PC-9 (cell line): Measurements from ENCODE around the gene NFKB1. TPM values are rescaled to one million over a fixed set of nuclear protein-coding genes. Genes with fewer than 3 reads are reported as not detected.

ENCODE experiments used
- BruUV-seq: library from RNA; stranded (reverse); fragments of 400-500 nt; replicated peaks from 2 replicates; lab custom pipeline; 2021; lab: Mats Ljungman, UMichigan
- CTCF ChIA-PET: fragments of 300-600 bp; sonication (Branson Sonifier 250); formaldehyde crosslinking; loops from one replicate; lab custom pipeline; 2022; ENCODE audit warnings: antibody characterized with exemption; lab: Charles Lee
- POLR2A ChIA-PET: fragments of 300-600 bp; sonication (Branson Sonifier 250); formaldehyde crosslinking; loops from one replicate; lab custom pipeline; 2022; ENCODE audit warnings: antibody characterized with exemption; ENCODE audit not compliant: unreplicated experiment; lab: Charles Lee
- DNase-seq, 2 experiments: peaks; one replicate each; pipeline versions ENCODE4 v3.0.0 to v3.0.0-alpha.2; 2015 to 2022; ENCODE audit warnings: mixed read lengths in 1 of 2
- H2AFZ ChIP-seq: fragments of 200-600 bp; sonication (generic); 2 replicates; pipeline ENCODE4 v1.8.1; 2017; ENCODE audit warnings: antibody characterized with exemption
- H3F3A ChIP-seq: fragments of 200-600 bp; sonication (generic); 2 replicates; pipeline ENCODE4 v1.8.1; 2017; ENCODE audit warnings: antibody characterized with exemption, mild to moderate bottlenecking, low read depth; ENCODE audit not compliant: insufficient read depth
- H3K27ac ChIP-seq: fragments of 200-600 bp; sonication (generic); 2 replicates; pipeline ENCODE4 v1.6.1; 2016; ENCODE audit warnings: mixed run types
- H3K27me3 ChIP-seq: fragments of 200-600 bp; sonication (generic); 2 replicates; pipeline ENCODE4 v1.6.1; 2016; ENCODE audit warnings: low read depth, mixed run types; ENCODE audit not compliant: insufficient read depth
- H3K36me3 ChIP-seq: fragments of 200-600 bp; sonication (generic); 2 replicates; pipeline ENCODE4 v1.6.1; 2016; ENCODE audit warnings: low read depth, mixed run types
- H3K4me1 ChIP-seq: fragments of 200-600 bp; sonication (generic); replicated peaks from 2 replicates; pipeline ENCODE4 v1.6.1; 2016; ENCODE audit warnings: mixed run types; ENCODE audit not compliant: insufficient read depth
- H3K4me2 ChIP-seq: fragments of 200-600 bp; sonication (generic); 2 replicates; pipeline ENCODE4 v1.6.1; 2017; ENCODE audit warnings: mixed run types
- H3K4me3 ChIP-seq: fragments of 200-600 bp; sonication (generic); 2 replicates; pipeline ENCODE4 v1.6.1; 2016; ENCODE audit warnings: mixed run types
- H3K79me2 ChIP-seq: fragments of 200-600 bp; sonication (generic); 2 replicates; pipeline ENCODE4 v1.6.1; 2017; ENCODE audit warnings: low read depth, mixed run types
- H3K9me2 ChIP-seq: fragments of 200-600 bp; sonication (generic); 2 replicates; pipeline ENCODE4 v1.8.1; 2017; ENCODE audit warnings: mild to moderate bottlenecking; ENCODE audit not compliant: insufficient read depth
- H3K9me3 ChIP-seq: fragments of 200-600 bp; sonication (generic); 2 replicates; pipeline ENCODE4 v1.8.1; 2016; ENCODE audit warnings: low read depth; ENCODE audit not compliant: insufficient read depth
- H4K20me1 ChIP-seq: fragments of 200-600 bp; sonication (generic); 2 replicates; pipeline ENCODE4 v1.8.1; 2017; ENCODE audit not compliant: insufficient read depth
- EZH2 ChIP-seq: fragments of 200-600 bp; sonication (generic); IDR thresholded peaks from 2 replicates; pipeline ENCODE4 v1.8.0; 2017; ENCODE audit warnings: antibody characterized with exemption, low read depth
- intact Hi-C: fragments of 100-400 bp; cut with micrococcal nuclease; formaldehyde crosslinking; loops from one replicate; pipeline ENCODE4 v1.10.0; 2022; ENCODE audit not compliant: unreplicated experiment
- total RNA-seq: library from RNA; stranded (reverse); gene quantifications from 2 replicates; pipeline ENCODE4 v1.2.3, GENCODE V29; 2021
- TF ChIP-seq, protein P1 (sequence below): fragments of 200-600 bp; sonication (generic); conservative IDR thresholded peaks from 2 replicates; pipeline ENCODE4 v1.6.1; 2017; ENCODE audit warnings: mixed run types, antibody characterized with exemption, mild to moderate bottlenecking, moderate library complexity

Gene NFKB1
- total RNA-seq, 1 experiment from 2014 or later, result 11.6 TPM

DNA sequence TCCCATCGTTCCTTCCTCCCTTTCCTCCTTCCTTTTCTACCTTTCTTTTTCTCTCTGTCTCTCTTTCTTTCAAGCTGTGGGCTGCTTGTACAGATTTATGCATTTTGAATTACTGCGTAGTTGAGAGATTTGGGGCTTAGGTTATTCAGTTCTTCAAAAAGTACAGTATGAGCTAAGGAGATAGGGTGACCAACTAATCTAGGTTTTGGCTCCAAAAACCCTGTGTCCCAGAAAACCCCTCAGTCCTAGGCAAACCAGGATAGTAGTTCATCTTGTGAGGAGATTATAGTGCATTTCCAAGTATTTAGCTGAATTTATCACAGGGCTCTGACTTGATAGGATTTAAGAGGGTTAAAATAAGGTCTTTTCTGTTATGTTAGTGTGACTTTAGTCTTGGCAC, 64.5 kb downstream of the NFKB1 start:
- H3K27me3 ChIP-seq, result no peaks in the 10 kb centered on the region
- no peaks in the 10 kb centered on the region for H3K9me3 ChIP-seq
- H2AFZ ChIP-seq, result no peak overlapping the region
- DNase-seq, result no peak
- H3K4me2 ChIP-seq, result no peak overlapping the region
- no peak overlapping the region for H3K4me3 ChIP-seq
- BruUV-seq, result no TSS peak
- TF ChIP-seq, protein P1, sequence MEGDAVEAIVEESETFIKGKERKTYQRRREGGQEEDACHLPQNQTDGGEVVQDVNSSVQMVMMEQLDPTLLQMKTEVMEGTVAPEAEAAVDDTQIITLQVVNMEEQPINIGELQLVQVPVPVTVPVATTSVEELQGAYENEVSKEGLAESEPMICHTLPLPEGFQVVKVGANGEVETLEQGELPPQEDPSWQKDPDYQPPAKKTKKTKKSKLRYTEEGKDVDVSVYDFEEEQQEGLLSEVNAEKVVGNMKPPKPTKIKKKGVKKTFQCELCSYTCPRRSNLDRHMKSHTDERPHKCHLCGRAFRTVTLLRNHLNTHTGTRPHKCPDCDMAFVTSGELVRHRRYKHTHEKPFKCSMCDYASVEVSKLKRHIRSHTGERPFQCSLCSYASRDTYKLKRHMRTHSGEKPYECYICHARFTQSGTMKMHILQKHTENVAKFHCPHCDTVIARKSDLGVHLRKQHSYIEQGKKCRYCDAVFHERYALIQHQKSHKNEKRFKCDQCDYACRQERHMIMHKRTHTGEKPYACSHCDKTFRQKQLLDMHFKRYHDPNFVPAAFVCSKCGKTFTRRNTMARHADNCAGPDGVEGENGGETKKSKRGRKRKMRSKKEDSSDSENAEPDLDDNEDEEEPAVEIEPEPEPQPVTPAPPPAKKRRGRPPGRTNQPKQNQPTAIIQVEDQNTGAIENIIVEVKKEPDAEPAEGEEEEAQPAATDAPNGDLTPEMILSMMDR, result no peak
- no peak for TF ChIP-seq EZH2
- ChIA-PET CTCF (no interaction called here), POLR2A (no interaction called here)
- H3F3A ChIP-seq, result no peaks in the 10 kb centered on the region
- H3K36me3 ChIP-seq, result no peaks in the 10 kb centered on the region
- H4K20me1 ChIP-seq, result no peaks in the 10 kb centered on the region
- no peak overlapping the region for H3K27ac ChIP-seq
- no peaks in the 10 kb centered on the region for H3K9me2 ChIP-seq
- intact Hi-C loops, result no loop called here
- no peaks in the 10 kb centered on the region for H3K79me2 ChIP-seq
- no peaks in the 10 kb centered on the region for H3K4me1 ChIP-seq

DNA sequence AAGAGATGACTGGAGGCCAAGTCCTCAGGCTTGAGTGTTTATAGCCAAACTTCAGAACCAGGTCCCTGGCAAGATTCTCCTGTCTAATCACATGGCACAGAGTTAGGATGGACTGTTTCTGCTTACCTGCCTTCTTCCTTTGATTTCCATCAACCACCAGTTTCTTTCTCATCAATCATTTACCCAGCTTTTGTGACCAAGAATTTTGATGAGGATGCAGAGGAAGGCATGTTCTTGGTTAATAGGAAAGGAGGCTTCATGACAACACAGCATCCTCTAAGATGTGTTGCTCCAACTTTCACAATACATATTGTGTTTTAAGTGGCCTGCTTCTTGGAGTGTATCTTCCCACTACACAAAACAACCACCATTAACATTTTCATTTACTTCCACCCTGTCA, 65.3 kb downstream of the NFKB1 start:
- no peak for DNase-seq
- TF ChIP-seq, protein P1, result no peak
- TF ChIP-seq EZH2, result no peak
- ChIA-PET POLR2A (no interaction called here), CTCF (no interaction called here)
- no TSS peak for BruUV-seq
- intact Hi-C loops, result no loop called here
- Histone ChIP-seq H3K4me3 (no peak overlapping the region), H3K27me3 (no peaks in the 10 kb centered on the region), H3K9me3 (no peaks in the 10 kb centered on the region), H3F3A (no peaks in the 10 kb centered on the region), H3K27ac (no peak overlapping the region), H2AFZ (no peak overlapping the region), H3K79me2 (no peaks in the 10 kb centered on the region), H3K4me1 (no peaks in the 10 kb centered on the region), H3K9me2 (no peaks in the 10 kb centered on the region), H3K36me3 (no peaks in the 10 kb centered on the region), H3K4me2 (no peak overlapping the region), H4K20me1 (no peaks in the 10 kb centered on the region)

DNA sequence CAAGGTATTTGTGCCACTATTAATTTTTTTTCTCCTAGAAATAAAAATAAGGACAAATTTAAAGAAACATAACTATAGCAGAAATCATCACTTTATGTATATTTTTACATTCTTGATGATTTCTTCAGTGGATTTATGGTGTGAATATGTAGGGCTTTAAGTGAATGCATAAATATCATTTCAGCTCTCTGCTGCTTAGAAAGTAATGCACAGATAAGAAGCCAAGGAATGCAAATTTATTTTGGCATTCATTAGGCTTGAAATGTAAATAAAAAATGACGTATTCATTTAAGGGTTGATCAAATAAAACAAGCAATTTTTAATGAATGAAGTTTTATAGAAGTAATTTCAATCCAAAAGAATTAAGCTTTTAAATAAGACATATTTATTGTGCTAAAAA, 66.3 kb downstream of the NFKB1 start:
- no peaks in the 10 kb centered on the region for H3K9me2 ChIP-seq
- H3K4me3 ChIP-seq, result no peak overlapping the region
- no peaks in the 10 kb centered on the region for H3K9me3 ChIP-seq
- no peak overlapping the region for H2AFZ ChIP-seq
- H3K79me2 ChIP-seq, result no peaks in the 10 kb centered on the region
- H3K27me3 ChIP-seq, result no peaks in the 10 kb centered on the region
- intact Hi-C loops, result no loop called here
- no peaks in the 10 kb centered on the region for H3K4me1 ChIP-seq
- no TSS peak for BruUV-seq
- H4K20me1 ChIP-seq, result no peaks in the 10 kb centered on the region
- POLR2A ChIA-PET, result no interaction called here
- CTCF ChIA-PET, result no interaction called here
- no peaks in the 10 kb centered on the region for H3F3A ChIP-seq
- H3K36me3 ChIP-seq, result no peaks in the 10 kb centered on the region
- no peak overlapping the region for H3K27ac ChIP-seq
- DNase-seq, result no peak
- no peak overlapping the region for H3K4me2 ChIP-seq
- TF ChIP-seq EZH2, result no peak
- TF ChIP-seq, protein P1, result no peak
